HCT116 (cell line): ENCODE results near the gene ARFRP1.

ENCODE experiments used
- CEBPB ChIP-seq: IDR thresholded peaks from 2 replicates; pipeline ENCODE4 v1.6.1; 2012; ENCODE audit warnings: low read depth
- CTCF ChIP-seq, 3 experiments: fragments of 200-600 bp in 1 of 3; sonication (generic) in 1 of 3; IDR thresholded peaks in 2 of 3; conservative IDR thresholded peaks in 1 of 3; 2 replicates each; pipeline ENCODE4 v1.5.1; 2012 to 2017; ENCODE audit warnings: low read depth in 2 of 3, low read length in 2 of 3, antibody characterized with exemption in 1 of 3, borderline replicate concordance in 1 of 3, control low read depth in 1 of 3, mild to moderate bottlenecking in 1 of 3, mixed read lengths in 1 of 3, mixed run types in 1 of 3, moderate library complexity in 1 of 3; ENCODE audit not compliant: insufficient read depth in 1 of 3
- EZH2 ChIP-seq: fragments of 200-600 bp; sonication (generic); IDR thresholded peaks from 2 replicates; pipeline ENCODE4 v1.6.1; 2017; ENCODE audit warnings: antibody characterized with exemption, mixed run types
- EZH2phosphoT487 ChIP-seq: fragments of 200-600 bp; IDR thresholded peaks from 2 replicates; pipeline ENCODE4 v1.6.1; 2018; ENCODE audit warnings: antibody characterized with exemption, borderline replicate concordance
- POLR2A ChIP-seq: IDR thresholded peaks from 2 replicates; pipeline ENCODE4 v1.7.0; 2011; ENCODE audit warnings: borderline replicate concordance; ENCODE audit not compliant: insufficient read depth, insufficient read length; ENCODE audit errors: extremely low read depth
- REST ChIP-seq: IDR thresholded peaks from 2 replicates; pipeline ENCODE4 v1.6.1; 2012; ENCODE audit warnings: low read depth
- SRF ChIP-seq: IDR thresholded peaks from 2 replicates; pipeline ENCODE4 v1.6.1; 2012; ENCODE audit warnings: low read depth
- YY1 ChIP-seq: IDR thresholded peaks from 2 replicates; pipeline ENCODE4 v1.6.1; 2011; ENCODE audit warnings: low read length, low read depth, moderate library complexity, mild to moderate bottlenecking; ENCODE audit not compliant: insufficient replicate concordance; ENCODE audit errors: extremely low read depth
- ZFX ChIP-seq: fragments of 450-650 bp; IDR thresholded peaks from 2 replicates; pipeline ENCODE4 v1.6.1; 2017
- TF ChIP-seq, protein P1 (sequence below): IDR thresholded peaks from 2 replicates; pipeline ENCODE4 v1.6.1; 2012

DNA sequence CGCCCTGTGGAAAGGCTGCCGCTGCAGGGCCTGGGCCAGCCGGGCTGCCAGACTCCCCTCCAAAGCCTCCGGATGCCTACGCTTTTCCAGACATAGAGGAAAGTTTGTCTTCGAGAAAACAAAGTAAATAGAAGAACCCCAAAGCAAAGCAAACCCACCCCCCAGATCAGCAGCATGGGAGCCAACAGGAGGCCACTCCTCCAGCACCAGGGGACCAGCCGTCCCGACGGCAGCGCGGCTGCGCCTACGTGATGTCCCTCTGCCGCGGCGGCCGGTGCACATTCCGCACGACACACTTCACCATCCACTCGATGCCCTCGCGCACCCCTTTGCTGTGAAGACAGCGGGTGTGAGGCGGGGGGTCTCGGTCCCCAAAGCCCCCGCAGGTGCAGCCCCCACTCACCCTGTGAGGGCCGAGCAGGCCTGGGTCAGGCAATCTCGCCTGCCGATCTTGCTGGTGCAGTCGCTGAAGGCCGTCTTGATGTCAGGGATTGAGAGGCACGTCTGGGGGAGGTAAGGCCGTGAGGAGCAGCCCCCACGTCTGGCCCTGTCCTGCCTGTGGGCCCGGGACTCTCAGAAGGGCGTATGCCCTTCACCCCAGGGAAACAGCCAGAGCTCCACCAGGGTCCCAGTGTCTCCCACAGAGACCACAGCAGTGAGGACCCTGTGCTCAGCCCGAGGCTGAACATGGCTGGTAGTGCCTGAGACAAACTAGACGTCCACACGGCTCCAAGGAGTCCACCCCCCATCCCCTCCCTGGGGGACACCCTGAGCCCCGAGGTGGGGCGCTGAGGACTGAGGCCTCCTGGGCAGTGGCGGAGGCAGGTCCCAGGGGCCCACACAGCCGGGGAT, 7.4 kb downstream of the ARFRP1 start:
- TF ChIP-seq, protein P1, sequence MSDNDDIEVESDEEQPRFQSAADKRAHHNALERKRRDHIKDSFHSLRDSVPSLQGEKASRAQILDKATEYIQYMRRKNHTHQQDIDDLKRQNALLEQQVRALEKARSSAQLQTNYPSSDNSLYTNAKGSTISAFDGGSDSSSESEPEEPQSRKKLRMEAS, result no peak
- TF ChIP-seq ZFX, result no peak
- no peak for TF ChIP-seq POLR2A
- no peak for TF ChIP-seq SRF
- TF ChIP-seq REST, result no peak
- no peak for TF ChIP-seq CTCF (IDR thresholded peaks at IDR 0.05 in 2 of 3, conservative IDR thresholded peaks at IDR 0.05 in 1 of 3; ENCODE audit: borderline replicate concordance in 1 of 3, insufficient read depth in 1 of 3, low read depth in 2 of 3, low read length in 2 of 3)
- no peak for TF ChIP-seq CEBPB
- no peak for TF ChIP-seq YY1
- TF ChIP-seq EZH2phosphoT487, result no peak
- no peak for TF ChIP-seq EZH2
